ENCODE data around the gene LMNB1. TPM values are rescaled to one million over a fixed set of nuclear protein-coding genes. Genes with fewer than 3 reads are reported as not detected.
"Not testable (repeated sequence)": the region's sequence is repeated elsewhere in the genome, so short reads cannot be mapped to it uniquely, and the experiment has no call there.

The LMNB1 gene
- total RNA-seq, 2 experiments from 2014 or later = 384 to 396 TPM

DNA sequence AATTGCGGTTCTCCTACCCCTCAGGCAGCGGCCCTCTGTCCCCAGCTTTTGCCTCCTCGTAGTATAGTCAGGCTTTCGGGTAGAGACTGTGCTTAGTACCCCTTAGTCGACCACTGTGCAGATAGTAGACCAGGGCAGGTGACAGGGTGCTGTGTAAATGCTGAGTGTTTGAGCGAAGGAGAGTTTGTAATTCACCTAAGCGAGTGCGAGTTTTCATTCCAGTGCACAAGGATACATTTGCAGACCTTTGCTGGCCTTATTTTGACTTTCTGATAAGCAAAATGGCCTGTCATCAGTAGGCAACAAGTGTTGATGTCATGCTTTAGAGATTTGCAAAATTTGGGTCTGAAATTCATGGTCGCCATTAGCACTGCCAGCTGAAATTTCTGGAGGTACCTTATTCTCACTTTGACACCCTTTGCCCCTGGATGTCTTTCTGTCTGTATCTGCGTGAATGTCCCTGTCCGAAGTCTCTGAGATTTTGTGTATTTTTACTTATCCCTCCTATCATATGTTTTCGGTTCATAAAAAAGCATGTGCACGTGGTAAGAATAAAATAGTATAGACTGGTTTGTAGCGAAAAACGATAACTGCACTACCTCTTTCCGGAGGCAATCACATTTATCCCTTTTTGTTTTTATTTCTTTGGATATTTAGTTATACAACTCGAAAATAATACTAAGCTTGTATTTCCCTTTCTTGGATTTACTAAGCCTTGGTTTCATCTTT lies 1.9 kb downstream of the LMNB1 start:
- CTCF ChIA-PET = interaction anchor here (0.8 to 7.6 kb wide), 29 partner anchors 10 to 418 kb away, joined by 3 to 250 read pairs (median 5); partner anchors contain the start of gene PHAX
- peak overlapping the region; percentile 98 for H3K27ac Mint-ChIP-seq
- DNase-seq (no peak), ATAC-seq (peak; percentile 3)
- H3K4me1 Mint-ChIP-seq (ENCODE audit: low read depth) = peaks cover 50% of the 10 kb centered on the region
- peaks cover 50% of the 10 kb centered on the region for H3K36me3 Mint-ChIP-seq (ENCODE audit: low read depth)
- H3K4me3 Mint-ChIP-seq = peak overlapping the region; percentile 96
- H3K27me3 Mint-ChIP-seq (ENCODE audit: low read depth) = no peaks in the 10 kb centered on the region
- POLR2A ChIA-PET = interaction anchor here (0.7 to 8.5 kb wide), 33 partner anchors 10 to 450 kb away, joined by 3 to 247 read pairs (median 6); partner anchors contain the start of genes C5orf63, GRAMD2B and PHAX
- no peaks in the 10 kb centered on the region for H3K9me3 Mint-ChIP-seq (ENCODE audit: insufficient read depth)

DNA sequence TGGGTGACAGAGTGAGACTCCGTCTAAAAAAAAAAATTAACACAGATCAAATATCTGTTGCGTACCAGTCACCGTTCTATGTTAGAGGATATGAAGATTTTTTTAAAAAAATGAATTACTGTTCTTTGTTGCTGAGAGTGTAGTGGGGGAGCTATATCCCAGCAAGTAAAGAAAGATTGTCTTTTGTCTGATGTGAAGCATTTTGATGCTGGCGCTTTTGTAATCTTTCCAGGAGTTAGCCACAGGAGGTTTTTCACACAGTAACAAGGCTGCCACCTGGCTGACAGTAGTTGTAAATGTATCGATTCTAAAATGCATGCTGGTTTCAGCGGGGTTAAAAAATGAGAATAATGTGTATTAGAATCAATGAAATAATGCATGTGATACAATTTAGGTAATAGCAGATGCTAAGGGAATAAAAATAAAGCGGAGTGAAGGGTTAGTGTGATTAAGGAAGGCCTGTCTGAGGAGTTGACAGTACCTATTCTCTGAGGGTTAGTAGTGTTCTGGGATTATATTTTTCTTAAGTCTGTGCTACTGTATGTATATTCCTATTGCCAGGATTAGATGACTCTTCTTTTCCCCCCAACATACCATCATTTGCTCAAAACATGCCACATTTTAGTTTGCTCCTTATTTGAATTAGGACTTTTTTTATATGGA lies 3.4 kb downstream of the LMNB1 start:
- CTCF ChIA-PET = interaction anchor here (0.6 to 7.6 kb wide), 34 partner anchors 9 to 533 kb away, joined by 3 to 250 read pairs (median 6); partner anchors contain the start of gene PHAX
- no peak for ATAC-seq
- H3K9me3 Mint-ChIP-seq (ENCODE audit: insufficient read depth) = no peaks in the 10 kb centered on the region
- peak overlapping the region; percentile 96 for H3K4me3 Mint-ChIP-seq
- peak; percentile 74 for DNase-seq
- peaks cover 49% of the 10 kb centered on the region for H3K4me1 Mint-ChIP-seq (ENCODE audit: low read depth)
- H3K36me3 Mint-ChIP-seq (ENCODE audit: low read depth) = peaks cover 50% of the 10 kb centered on the region
- H3K27me3 Mint-ChIP-seq (ENCODE audit: low read depth) = no peaks in the 10 kb centered on the region
- POLR2A ChIA-PET = interaction anchor here (0.6 to 8.5 kb wide), 9 partner anchors 10 to 121 kb away, joined by 3 to 247 read pairs (median 5); no protein-coding TSS in a partner anchor
- peak overlapping the region; percentile 98 for H3K27ac Mint-ChIP-seq

DNA sequence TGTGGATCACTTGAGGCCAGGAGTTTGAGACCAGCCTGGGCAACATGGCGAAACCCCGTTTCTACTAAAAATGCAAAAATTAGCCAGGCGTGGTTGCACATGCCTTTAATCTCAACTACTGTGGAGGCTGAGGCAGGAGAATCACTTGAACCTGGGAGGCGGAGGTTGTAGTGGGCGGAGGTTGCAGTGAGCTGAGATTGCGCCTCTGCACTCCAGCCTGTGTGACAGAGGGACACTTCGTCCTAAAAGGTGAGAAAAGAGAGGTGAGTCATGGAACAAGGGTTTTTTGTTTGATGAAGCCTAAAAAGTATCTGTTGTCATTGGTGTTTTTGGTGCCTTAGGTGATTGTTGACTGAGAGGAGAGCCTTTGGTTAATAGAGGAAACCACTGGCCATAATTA lies 11.5 kb downstream of the LMNB1 start:
- ATAC-seq; POLR2A ChIA-PET; H3K4me3 Mint-ChIP-seq; H3K27me3 Mint-ChIP-seq (ENCODE audit: low read depth); DNase-seq; H3K9me3 Mint-ChIP-seq (ENCODE audit: insufficient read depth): not testable (repeated sequence)
- H3K36me3 Mint-ChIP-seq (ENCODE audit: low read depth) = peaks cover 40% of the 10 kb centered on the region
- CTCF ChIA-PET = interaction anchor here (1.1 kb wide), 1 partner anchor 113 kb away, joined by 5 read pairs; no protein-coding TSS in a partner anchor
- H3K27ac Mint-ChIP-seq = peak overlapping the region; percentile 27
- peaks cover 55% of the 10 kb centered on the region for H3K4me1 Mint-ChIP-seq (ENCODE audit: low read depth)

DNA sequence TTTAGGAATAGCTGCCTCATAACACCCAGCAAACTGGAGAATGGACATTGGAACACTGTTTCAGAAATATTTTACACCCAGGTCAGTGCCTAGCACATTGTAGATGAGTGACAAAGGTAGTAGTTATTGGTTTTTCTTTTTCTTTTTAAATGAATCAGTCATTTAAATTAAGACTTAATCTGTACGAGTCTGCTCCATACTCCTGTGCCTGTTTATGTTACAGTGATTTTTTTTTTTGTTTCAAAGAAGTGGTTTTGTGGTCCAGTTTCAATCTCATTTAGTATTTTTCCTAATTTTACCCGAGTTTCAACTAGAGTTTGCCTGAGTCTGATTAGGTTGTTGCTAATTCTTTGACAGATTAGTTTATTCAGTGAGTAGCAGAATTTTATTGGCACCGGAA lies 16.2 kb downstream of the LMNB1 start:
- H3K36me3 Mint-ChIP-seq (ENCODE audit: low read depth) = peaks cover 42% of the 10 kb centered on the region

DNA sequence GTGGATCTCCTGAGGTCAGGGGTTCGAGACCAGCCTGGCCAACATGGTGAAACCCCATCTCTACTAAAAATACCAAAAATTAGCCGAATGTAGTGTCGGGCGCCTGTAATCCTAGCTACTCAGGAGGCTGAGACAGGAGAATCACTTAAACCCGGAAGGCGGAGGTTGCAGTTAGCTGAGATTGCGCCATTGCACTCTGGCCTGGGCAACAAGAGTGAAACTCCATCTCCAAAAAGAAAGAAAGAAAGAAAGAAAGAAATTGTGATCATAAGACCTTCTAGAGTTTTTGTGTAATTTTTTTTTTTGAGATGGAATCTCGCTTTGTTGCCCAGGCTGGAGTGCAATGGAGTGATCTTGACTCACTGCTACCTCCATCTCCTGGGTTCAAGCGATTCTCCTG lies 16.7 kb downstream of the LMNB1 start:
- CTCF ChIA-PET; ATAC-seq; H3K9me3 Mint-ChIP-seq (ENCODE audit: insufficient read depth); H3K4me3 Mint-ChIP-seq; H3K27ac Mint-ChIP-seq; H3K27me3 Mint-ChIP-seq (ENCODE audit: low read depth); DNase-seq: not testable (repeated sequence)
- Mint-ChIP-seq H3K36me3 (ENCODE audit: low read depth) (peaks cover 44% of the 10 kb centered on the region), H3K4me1 (ENCODE audit: low read depth) (peaks cover 62% of the 10 kb centered on the region)
- POLR2A ChIA-PET = interaction anchor here (2.7 kb wide), 1 partner anchor 15 kb away, joined by 10 read pairs; no protein-coding TSS in a partner anchor

More for the DNA sequence above, 16.2 kb downstream of the LMNB1 start:
- H3K27me3 Mint-ChIP-seq (ENCODE audit: low read depth) = no peaks in the 10 kb centered on the region
- POLR2A ChIA-PET = interaction anchor here (2.7 kb wide), 1 partner anchor 15 kb away, joined by 10 read pairs; no protein-coding TSS in a partner anchor
- CTCF ChIA-PET = interaction anchor here (1.6 kb wide), 1 partner anchor 9 kb away, joined by 6 read pairs; no protein-coding TSS in a partner anchor
- DNase-seq = no peak
- peaks cover 64% of the 10 kb centered on the region for H3K4me1 Mint-ChIP-seq (ENCODE audit: low read depth)
- H3K9me3 Mint-ChIP-seq (ENCODE audit: insufficient read depth) = no peaks in the 10 kb centered on the region
- no peak overlapping the region for H3K4me3 Mint-ChIP-seq
- peak overlapping the region; percentile 26 for H3K27ac Mint-ChIP-seq
- no peak for ATAC-seq

DNA sequence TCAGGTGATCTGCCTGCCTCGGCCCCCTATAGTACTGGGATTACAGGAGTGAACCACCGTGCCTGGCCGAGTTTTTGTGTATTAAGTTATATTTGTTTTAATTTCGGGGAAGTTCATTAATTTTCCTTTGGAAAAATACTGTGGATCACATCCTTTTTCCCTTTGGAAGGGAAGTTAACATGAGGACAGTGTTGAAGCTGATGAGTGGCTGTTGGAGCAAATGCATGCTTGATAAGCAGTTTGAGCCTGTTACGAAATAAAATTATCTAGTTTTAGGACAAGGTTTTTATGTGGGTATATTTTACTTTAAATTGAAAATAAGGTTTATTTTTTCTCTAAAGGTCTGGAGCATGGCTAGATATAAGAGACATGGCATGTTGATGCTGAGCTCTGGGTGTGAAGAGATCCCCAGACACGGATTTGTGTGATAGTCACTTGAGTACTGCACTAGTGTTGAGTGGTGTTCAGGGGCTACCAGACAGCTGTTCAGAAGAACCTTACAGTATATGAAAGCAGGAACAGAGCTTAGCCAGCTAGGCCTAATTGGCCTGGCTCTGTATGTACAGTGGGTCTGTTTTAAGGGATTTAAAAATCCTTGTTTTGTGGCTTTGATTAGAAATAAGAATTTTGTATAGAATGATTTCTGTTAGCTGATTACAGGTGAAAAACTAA lies 17.4 kb downstream of the LMNB1 start:
- CTCF ChIA-PET = interaction anchor here (1.1 to 1.3 kb wide), 2 partner anchors 14 to 119 kb away, joined by 4 to 7 read pairs; no protein-coding TSS in a partner anchor
- Mint-ChIP-seq H3K9me3 (ENCODE audit: insufficient read depth) (no peaks in the 10 kb centered on the region), H3K27ac (no peak overlapping the region)

DNA sequence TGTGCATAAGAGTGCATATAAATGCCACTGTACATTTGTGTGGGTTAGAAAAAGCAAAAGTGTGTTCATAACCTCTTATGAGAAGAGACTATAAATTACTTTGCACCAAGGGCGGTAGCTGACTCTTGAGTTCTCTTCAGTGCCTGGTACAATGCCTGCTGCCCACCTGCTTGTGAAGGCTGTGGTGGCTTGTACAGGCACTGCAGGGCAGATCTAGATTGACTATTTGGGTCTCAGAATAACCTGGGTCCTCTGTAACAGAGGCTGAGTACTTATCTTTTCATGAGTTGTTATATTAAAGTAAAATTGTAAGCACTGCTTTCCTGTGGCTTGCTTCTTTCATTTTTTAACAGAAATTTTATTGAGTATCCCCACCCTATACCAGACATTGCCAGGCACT lies 22.8 kb downstream of the LMNB1 start:
- H3K27me3 Mint-ChIP-seq (ENCODE audit: low read depth) = no peaks in the 10 kb centered on the region
- H3K9me3 Mint-ChIP-seq (ENCODE audit: insufficient read depth) = no peaks in the 10 kb centered on the region
- no peak overlapping the region for H3K27ac Mint-ChIP-seq
- ChIA-PET CTCF (interaction anchor here (1.0 kb wide), 1 partner anchor 123 kb away, joined by 3 read pairs; no protein-coding TSS in a partner anchor), POLR2A (no interaction called here)
- H3K36me3 Mint-ChIP-seq (ENCODE audit: low read depth) = peaks cover 44% of the 10 kb centered on the region
- H3K4me1 Mint-ChIP-seq (ENCODE audit: low read depth) = peaks cover 46% of the 10 kb centered on the region
- peak; percentile 27 for ATAC-seq
- H3K4me3 Mint-ChIP-seq = no peak overlapping the region
- no peak for DNase-seq

More for the DNA sequence above, 17.4 kb downstream of the LMNB1 start:
- peaks cover 59% of the 10 kb centered on the region for H3K4me1 Mint-ChIP-seq (ENCODE audit: low read depth)
- ATAC-seq (no peak), DNase-seq (no peak)
- POLR2A ChIA-PET = interaction anchor here (1.2 kb wide), 1 partner anchor 17 kb away, joined by 5 read pairs; the partner anchor contains the start of gene LMNB1
- H3K4me3 Mint-ChIP-seq = no peak overlapping the region
- no peaks in the 10 kb centered on the region for H3K27me3 Mint-ChIP-seq (ENCODE audit: low read depth)
- H3K36me3 Mint-ChIP-seq (ENCODE audit: low read depth) = peaks cover 44% of the 10 kb centered on the region

DNA sequence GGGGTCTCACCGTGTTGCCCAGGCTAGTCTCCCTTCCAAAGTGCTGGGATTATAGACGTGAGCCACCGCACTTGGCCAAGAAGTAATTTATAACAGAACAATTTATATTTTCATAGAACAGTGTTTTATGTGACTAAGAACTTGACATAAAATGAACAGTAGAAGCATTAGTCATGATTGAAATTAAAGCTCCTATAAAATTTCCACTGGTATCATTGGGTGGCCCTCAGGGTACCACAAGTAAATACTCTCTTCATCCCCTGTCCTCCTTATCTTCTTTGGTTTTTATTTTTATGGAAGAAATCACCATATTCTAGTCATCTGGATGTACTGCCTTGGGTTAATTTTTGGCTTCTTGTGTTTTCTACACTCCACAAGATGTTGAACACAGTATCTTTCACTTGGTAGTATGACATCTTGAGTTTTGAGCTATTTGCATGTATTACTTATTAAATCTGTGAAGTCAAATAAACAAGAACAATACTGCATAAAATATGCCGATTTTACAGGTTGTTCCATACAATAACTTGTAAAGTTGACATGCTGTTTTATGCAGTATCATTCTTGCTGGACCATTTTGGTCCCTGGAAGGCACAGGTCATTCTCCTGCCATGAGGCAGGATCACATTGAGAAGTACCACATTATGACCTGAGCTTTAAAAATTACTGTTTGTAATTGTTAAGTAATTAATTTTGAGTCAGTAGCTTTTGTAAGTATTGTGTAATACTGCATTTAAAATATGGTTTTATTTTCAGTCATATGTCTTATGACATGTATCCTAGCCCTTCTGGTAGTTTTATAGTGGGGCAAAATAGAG lies 24.4 kb downstream of the LMNB1 start:
- H3K9me3 Mint-ChIP-seq (ENCODE audit: insufficient read depth) = no peaks in the 10 kb centered on the region
- peaks cover 41% of the 10 kb centered on the region for H3K4me1 Mint-ChIP-seq (ENCODE audit: low read depth)
- H3K27ac Mint-ChIP-seq = no peak overlapping the region
- no peak for ATAC-seq
- ChIA-PET POLR2A (interaction anchor here (0.6 to 1.0 kb wide), 3 partner anchors 21 to 71 kb away, joined by 3 read pairs; no protein-coding TSS in a partner anchor), CTCF (interaction anchor here (0.9 to 3.2 kb wide), 18 partner anchors 9 to 692 kb away, joined by 3 to 51 read pairs (median 5); no protein-coding TSS in a partner anchor)
- no peak for DNase-seq
- H3K36me3 Mint-ChIP-seq (ENCODE audit: low read depth) = peaks cover 50% of the 10 kb centered on the region
- H3K4me3 Mint-ChIP-seq = no peak overlapping the region
- H3K27me3 Mint-ChIP-seq (ENCODE audit: low read depth) = no peaks in the 10 kb centered on the region

DNA sequence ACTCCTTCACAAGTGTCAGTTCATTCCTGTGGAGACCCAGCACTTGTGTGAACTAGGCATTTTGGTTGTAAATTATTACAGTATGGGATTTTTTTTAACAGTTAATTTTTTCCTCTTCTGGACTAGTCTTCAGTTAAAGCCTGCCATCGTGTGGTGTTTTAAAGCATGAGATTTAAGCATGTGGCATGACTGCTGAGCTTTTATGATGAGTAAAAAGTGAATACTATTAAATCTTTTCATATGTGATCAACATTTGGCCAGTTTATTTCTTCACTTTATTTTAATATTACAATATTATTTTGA lies 25.0 kb downstream of the LMNB1 start:
- Mint-ChIP-seq H3K27me3 (ENCODE audit: low read depth) (no peaks in the 10 kb centered on the region), H3K36me3 (ENCODE audit: low read depth) (peaks cover 55% of the 10 kb centered on the region), H3K4me3 (no peak overlapping the region), H3K27ac (no peak overlapping the region), H3K9me3 (ENCODE audit: insufficient read depth) (no peaks in the 10 kb centered on the region), H3K4me1 (ENCODE audit: low read depth) (peaks cover 40% of the 10 kb centered on the region)
- ChIA-PET POLR2A (interaction anchor here (0.5 to 0.7 kb wide), 3 partner anchors 22 to 261 kb away, joined by 3 read pairs; no protein-coding TSS in a partner anchor), CTCF (interaction anchor here (0.9 to 3.2 kb wide), 18 partner anchors 9 to 691 kb away, joined by 3 to 51 read pairs (median 5); no protein-coding TSS in a partner anchor)
- no peak for DNase-seq
- ATAC-seq = no peak

DNA sequence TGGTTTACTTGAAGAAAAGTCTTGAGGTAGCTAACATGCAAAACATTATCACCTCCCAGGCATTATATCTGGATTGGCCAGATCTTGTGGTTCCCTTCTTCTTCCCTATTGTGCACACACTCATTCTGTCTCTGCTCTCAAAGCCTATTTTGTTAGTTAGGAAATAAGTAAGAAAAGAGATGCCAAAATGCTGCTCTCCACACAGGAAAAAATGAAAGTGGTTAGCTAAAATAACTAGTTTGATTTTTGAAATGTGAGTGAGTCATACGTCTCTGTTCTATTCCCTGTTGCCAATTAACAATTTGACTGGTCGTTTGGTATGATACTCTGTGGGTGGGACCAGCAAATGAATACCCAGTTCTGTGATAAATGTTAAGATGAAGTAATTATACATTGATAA lies 28.1 kb downstream of the LMNB1 start:
- Mint-ChIP-seq H3K27ac (no peak overlapping the region), H3K27me3 (ENCODE audit: low read depth) (no peaks in the 10 kb centered on the region), H3K9me3 (ENCODE audit: insufficient read depth) (no peaks in the 10 kb centered on the region), H3K4me3 (no peak overlapping the region), H3K4me1 (ENCODE audit: low read depth) (peaks cover 25% of the 10 kb centered on the region), H3K36me3 (ENCODE audit: low read depth) (peaks cover 51% of the 10 kb centered on the region)
- ATAC-seq (no peak), DNase-seq (no peak)
- POLR2A ChIA-PET = interaction anchor here (0.6 to 3.4 kb wide), 2 partner anchors 28 to 178 kb away, joined by 3 to 14 read pairs; partner anchors contain the start of gene LMNB1
- CTCF ChIA-PET = interaction anchor here (1.0 to 2.7 kb wide), 5 partner anchors 12 to 147 kb away, joined by 3 to 17 read pairs (median 7); no protein-coding TSS in a partner anchor

Measured in activated CD8-positive, alpha-beta T cell treated with anti-CD3 and anti-CD28 coated beads, Interleukin-2, amount 10 ng/mL, durations not matched to agents 7 days and 5 days (primary cell).